H1 (cell line): ENCODE results near the gene POLG. TPM values are rescaled to one million over a fixed set of nuclear protein-coding genes. Genes with fewer than 3 reads are reported as not detected.

Experiments
- CTCF ChIA-PET: fragments of 300-600 bp; sonication (Branson Sonifier 250); formaldehyde crosslinking; loops from one replicate; lab custom pipeline; 2021; ENCODE audit not compliant: partially characterized antibody; lab: Charles Lee
- POLR2A ChIA-PET: fragments of 300-600 bp; sonication (Branson Sonifier 250); formaldehyde crosslinking; loops from one replicate; lab custom pipeline; 2021; ENCODE audit warnings: inconsistent platforms; ENCODE audit not compliant: partially characterized antibody; lab: Charles Lee
- DNase-seq, 2 experiments: peaks; one replicate each; pipeline versions ENCODE4 v3.0.0 to v3.0.0-alpha.2; 2010 to 2022; ENCODE audit warnings: low spot score in 2 of 2, low read depth in 1 of 2, mixed read lengths in 1 of 2
- FAIRE-seq: peaks from 2 replicates; lab custom pipeline; 2011; peaks lifted over from hg19 to GRCh38; lab: Jason Lieb, UNC
- H2AFZ ChIP-seq: 2 replicates; pipeline ENCODE4 v1.8.1; 2012; ENCODE audit warnings: low read length, inconsistent platforms
- H2AK5ac ChIP-seq: 2 replicates; pipeline ENCODE4 v1.6.1; 2013; ENCODE audit warnings: low read depth, low read length
- H2BK120ac ChIP-seq: replicated peaks from 2 replicates; pipeline ENCODE3; 2013; ENCODE audit warnings: low read depth, low read length, inconsistent platforms
- H2BK12ac ChIP-seq: 2 replicates; pipeline ENCODE4 v1.6.1; 2013; ENCODE audit warnings: low read depth, low read length
- H2BK15ac ChIP-seq: 2 replicates; pipeline ENCODE4 v1.6.1; 2013; ENCODE audit warnings: low read length
- H2BK20ac ChIP-seq: 2 replicates; pipeline ENCODE4 v1.6.1; 2013; ENCODE audit warnings: low read length
- H2BK5ac ChIP-seq: 2 replicates; pipeline ENCODE4 v1.6.1; 2013; ENCODE audit warnings: low read depth, low read length
- H3K14ac ChIP-seq: 2 replicates; pipeline ENCODE4 v1.6.1; 2013; ENCODE audit warnings: inconsistent platforms; ENCODE audit not compliant: insufficient read length
- H3K18ac ChIP-seq: 2 replicates; pipeline ENCODE4 v1.6.1; 2013; ENCODE audit warnings: low read length; ENCODE audit errors: extremely low read depth
- H3K23ac ChIP-seq: 2 replicates; pipeline ENCODE4 v1.6.1; 2013; ENCODE audit warnings: inconsistent platforms; ENCODE audit not compliant: insufficient read length
- H3K23me2 ChIP-seq: 2 replicates; pipeline ENCODE4 v1.6.1; 2013; ENCODE audit warnings: low read depth, low read length
- H3K27ac ChIP-seq: 2 replicates; pipeline ENCODE4 v1.6.1; 2011; ENCODE audit warnings: low read depth, low read length, inconsistent platforms
- H3K27me3 ChIP-seq, 4 experiments: replicated peaks in 1 of 4; 1 replicate in 1 of 4; 2 replicates in 3 of 4; pipeline versions ENCODE4 v1.6.1 to v1.8.1; 2011 to 2013; ENCODE audit warnings: low read length in 3 of 4, mild to moderate bottlenecking in 3 of 4, inconsistent platforms in 2 of 4, mixed read lengths in 2 of 4, moderate library complexity in 1 of 4; ENCODE audit not compliant: control insufficient read depth in 3 of 4, insufficient read depth in 3 of 4; ENCODE audit errors: extremely low read depth in 1 of 4
- H3K36me3 ChIP-seq, 4 experiments: 2 replicates each; pipeline versions ENCODE4 v1.6.1 to v1.8.1; 2011 to 2013; ENCODE audit warnings: mild to moderate bottlenecking in 4 of 4, low read length in 3 of 4, moderate library complexity in 2 of 4, control low read depth in 1 of 4, inconsistent platforms in 1 of 4; ENCODE audit not compliant: insufficient read depth in 4 of 4, control insufficient read depth in 2 of 4
- H3K4ac ChIP-seq: replicated peaks from 2 replicates; pipeline ENCODE3; 2013; ENCODE audit warnings: low read length, low read depth, mixed read lengths, inconsistent platforms; ENCODE audit not compliant: insufficient read length
- H3K4me1 ChIP-seq, 4 experiments: replicated peaks in 1 of 4; 1 replicate in 1 of 4; 2 replicates in 3 of 4; pipeline versions ENCODE4 v1.6.1 to v1.8.1; 2011 to 2013; ENCODE audit warnings: low read length in 3 of 4, inconsistent platforms in 2 of 4, mixed read lengths in 1 of 4; ENCODE audit not compliant: insufficient read depth in 4 of 4, control insufficient read depth in 3 of 4
- H3K4me2 ChIP-seq, 2 experiments: 2 replicates each; pipeline versions ENCODE4 v1.6.1 to v1.8.1; 2011 to 2013; ENCODE audit warnings: low read depth in 2 of 2, low read length in 2 of 2, control low read depth in 1 of 2, inconsistent platforms in 1 of 2, mild to moderate bottlenecking in 1 of 2; ENCODE audit not compliant: insufficient read depth in 1 of 2
- H3K4me3 ChIP-seq, 4 experiments: fragments of 200-600, 300-600 bp in 1 of 4; sonication (generic), shearing (Covaris generic), sonication (Bioruptor Twin) in 1 of 4; 2 replicates each; pipeline versions ENCODE4 v1.5.1 to v1.8.1; 2011 to 2016; ENCODE audit warnings: low read length in 4 of 4, low read depth in 3 of 4, control low read depth in 2 of 4, inconsistent platforms in 2 of 4, mild to moderate bottlenecking in 2 of 4, mixed read lengths in 1 of 4, moderate library complexity in 1 of 4; ENCODE audit not compliant: insufficient read depth in 2 of 4; ENCODE audit errors: extremely low read depth in 1 of 4
- H3K56ac ChIP-seq: replicated peaks from 2 replicates; pipeline ENCODE3; 2013; ENCODE audit warnings: low read depth, mild to moderate bottlenecking, mixed read lengths, low read length, inconsistent platforms; ENCODE audit not compliant: insufficient read length
- H3K79me1 ChIP-seq: 2 replicates; pipeline ENCODE4 v1.6.1; 2013; ENCODE audit warnings: low read depth, low read length, control low read depth
- H3K79me2 ChIP-seq, 2 experiments: 2 replicates each; pipeline versions ENCODE4 v1.6.1 to v1.8.1; 2012 to 2013; ENCODE audit warnings: low read length in 2 of 2, mild to moderate bottlenecking in 2 of 2, inconsistent platforms in 1 of 2; ENCODE audit not compliant: insufficient read depth in 2 of 2, control insufficient read depth in 1 of 2
- H3K9ac ChIP-seq, 4 experiments: replicated peaks in 1 of 4; 1 replicate in 1 of 4; 2 replicates in 3 of 4; pipeline versions ENCODE4 v1.6.1 to v1.8.1; 2011 to 2013; ENCODE audit warnings: low read depth in 3 of 4, low read length in 3 of 4, control low read depth in 2 of 4, mild to moderate bottlenecking in 2 of 4, moderate library complexity in 2 of 4, inconsistent platforms in 1 of 4; ENCODE audit errors: extremely low read depth in 1 of 4
- H3K9me3 ChIP-seq, 2 experiments: 2 replicates each; pipeline versions ENCODE4 v1.6.1 to v1.8.1; 2012 to 2013; ENCODE audit warnings: mild to moderate bottlenecking in 2 of 2, moderate library complexity in 2 of 2, control low read depth in 1 of 2, inconsistent platforms in 1 of 2, low read depth in 1 of 2, low read length in 1 of 2, mixed read lengths in 1 of 2; ENCODE audit not compliant: insufficient read depth in 2 of 2
- H4K20me1 ChIP-seq, 2 experiments: replicated peaks in 1 of 2; 2 replicates each; pipeline versions ENCODE3 to v1.8.1; 2011 to 2013; ENCODE audit warnings: inconsistent platforms in 2 of 2, low read length in 2 of 2, mild to moderate bottlenecking in 1 of 2; ENCODE audit not compliant: insufficient read depth in 2 of 2, control insufficient read depth in 1 of 2
- H4K5ac ChIP-seq: 2 replicates; pipeline ENCODE4 v1.6.1; 2013; ENCODE audit warnings: low read length, low read depth, mixed read lengths, inconsistent platforms; ENCODE audit not compliant: insufficient read length
- H4K8ac ChIP-seq: 2 replicates; pipeline ENCODE4 v1.8.0; 2013; ENCODE audit warnings: mild to moderate bottlenecking, moderate library complexity, low read length, inconsistent platforms; ENCODE audit not compliant: insufficient read depth; ENCODE audit errors: extremely low read depth
- H4K91ac ChIP-seq: replicated peaks from 2 replicates; pipeline ENCODE3; 2013; ENCODE audit warnings: low read length, mixed read lengths, inconsistent platforms; ENCODE audit not compliant: insufficient read length
- BACH1 ChIP-seq: IDR thresholded peaks from 2 replicates; pipeline ENCODE4 v1.6.1; 2012; ENCODE audit warnings: low read length, improper control_type of control experiment
- EGR1 ChIP-seq: IDR thresholded peaks from 2 replicates; pipeline ENCODE4 v1.6.1; 2011; ENCODE audit warnings: low read depth, low read length, borderline replicate concordance
- EZH2 ChIP-seq: fragments of 200-600 bp; sonication (generic); IDR thresholded peaks from 2 replicates; pipeline ENCODE4 v1.7.1; 2012; ENCODE audit warnings: low read depth, mild to moderate bottlenecking, moderate library complexity, low read length, inconsistent platforms; ENCODE audit not compliant: severe bottlenecking
- SIRT6 ChIP-seq: IDR thresholded peaks from one replicate; pipeline ENCODE4 v1.7.1; 2012; ENCODE audit warnings: low read length, inconsistent platforms
- SP1 ChIP-seq: IDR thresholded peaks from 2 replicates; pipeline ENCODE4 v1.6.1; 2011; ENCODE audit warnings: low read depth, low read length
- SP4 ChIP-seq: IDR thresholded peaks from 2 replicates; pipeline ENCODE4 v1.6.1; 2012; ENCODE audit warnings: low read length, inconsistent platforms
- SRF ChIP-seq: IDR thresholded peaks from 2 replicates; pipeline ENCODE4 v1.6.1; 2011; ENCODE audit warnings: mild to moderate bottlenecking, low read depth, low read length, moderate library complexity
- TAF7 ChIP-seq: optimal IDR thresholded peaks from 2 replicates; pipeline ENCODE3; 2011; ENCODE audit warnings: low read depth, mild to moderate bottlenecking, inconsistent platforms, low read length, moderate library complexity, borderline replicate concordance
- WGBS, 2 experiments: shearing (Covaris generic) in 1 of 2; methylation state at CpG; one replicate each; pipeline versions ENCODE4 v1.1.6 to v1.1.7; 2013 to 2015; ENCODE audit warnings: low lambda C conversion rate in 2 of 2, mixed read lengths in 2 of 2, inconsistent platforms in 1 of 2, low coverage in 1 of 2, missing lambda C conversion rate in 1 of 2; ENCODE audit not compliant: insufficient replicate concordance in 2 of 2, insufficient coverage in 1 of 2, insufficient read length in 1 of 2; ENCODE audit errors: extremely low coverage in 1 of 2, missing lambda C conversion rate in 1 of 2; 5-methylcytosine and 5-hydroxymethylcytosine counted together
- long read RNA-seq, 2 experiments: library from RNA in 1 of 2; library from capped mRNA in 1 of 2; stranded (forward); transcript quantifications; one replicate each; pipeline ENCODE4 v2.0.0, GENCODE V29; 2021; ENCODE audit warnings: inconsistent platforms in 1 of 2
- polyA minus RNA-seq, 3 experiments: library from RNA; depleted of rRNA, polyadenylated mRNA; stranded (reverse); fragments of >200 nt; gene quantifications; 1 replicate in 2 of 3; 2 replicates in 1 of 3; pipeline ENCODE4 v1.2.3, GENCODE V29; 2011
- polyA plus RNA-seq, 7 experiments: library from polyadenylated mRNA; depleted of rRNA in 3 of 7; stranded (reverse) in 5 of 7; unstranded in 2 of 7; fragments of >200 nt in 5 of 7; fragments of 200-250 nt in 2 of 7; gene quantifications; 1 replicate in 5 of 7; 2 replicates in 1 of 7; 4 replicates in 1 of 7; pipeline versions ENCODE4 v1.2.1 to v1.2.3, GENCODE V29; 2011 to 2013; ENCODE audit warnings: missing spikeins in 2 of 7, mixed read lengths in 2 of 7
- total RNA-seq: library from RNA; stranded (reverse); fragmentation: NEBNext Ultra II Directional; extraction: Animal tissue kit (Norgen Biotek cat#: 25700); gene quantifications from 2 replicates; pipeline ENCODE4 v1.2.1, GENCODE V29; 2021

POLG gene
- total RNA-seq (52.3 and 53.4 TPM in 2 replicates), polyA plus RNA-seq (2011; rRNA removed) (14.8 and 27.1 TPM in 2 replicates), polyA minus RNA-seq (2011; rRNA and poly(A)+ RNA removed) (23.1 and 50.9 TPM in 2 replicates)
- polyA plus RNA-seq (2011; cell fraction: cytosol; rRNA removed): 38.0 TPM
- polyA plus RNA-seq (2011; cell fraction: nucleus; rRNA removed): 124 TPM
- 40.8 to 48.7 TPM (median 46.6 TPM) in 4 replicates for polyA plus RNA-seq (2012, experiment 1 of 2)
- 34.4 TPM for polyA plus RNA-seq (2012, experiment 2 of 2)
- 24.0 TPM for polyA plus RNA-seq (2013, experiment 1 of 2)
- polyA plus RNA-seq (2013, experiment 2 of 2): 21.0 TPM
- 41.5 TPM for polyA minus RNA-seq (2011; cell fraction: cytosol; rRNA and poly(A)+ RNA removed)
- 106 TPM for polyA minus RNA-seq (2011; cell fraction: nucleus; rRNA and poly(A)+ RNA removed)
- long read RNA-seq, experiment 1, partial matches to known transcripts: 21 of 32 reads
- long read RNA-seq, experiment 1, other reads (novel, unspliced or antisense): 10 of 32 reads
- long read RNA-seq, experiment 2, partial matches to known transcripts: 9 of 9 reads
- long read RNA-seq, experiment 2, other reads (novel, unspliced or antisense): 0 of 9 reads

DNA sequence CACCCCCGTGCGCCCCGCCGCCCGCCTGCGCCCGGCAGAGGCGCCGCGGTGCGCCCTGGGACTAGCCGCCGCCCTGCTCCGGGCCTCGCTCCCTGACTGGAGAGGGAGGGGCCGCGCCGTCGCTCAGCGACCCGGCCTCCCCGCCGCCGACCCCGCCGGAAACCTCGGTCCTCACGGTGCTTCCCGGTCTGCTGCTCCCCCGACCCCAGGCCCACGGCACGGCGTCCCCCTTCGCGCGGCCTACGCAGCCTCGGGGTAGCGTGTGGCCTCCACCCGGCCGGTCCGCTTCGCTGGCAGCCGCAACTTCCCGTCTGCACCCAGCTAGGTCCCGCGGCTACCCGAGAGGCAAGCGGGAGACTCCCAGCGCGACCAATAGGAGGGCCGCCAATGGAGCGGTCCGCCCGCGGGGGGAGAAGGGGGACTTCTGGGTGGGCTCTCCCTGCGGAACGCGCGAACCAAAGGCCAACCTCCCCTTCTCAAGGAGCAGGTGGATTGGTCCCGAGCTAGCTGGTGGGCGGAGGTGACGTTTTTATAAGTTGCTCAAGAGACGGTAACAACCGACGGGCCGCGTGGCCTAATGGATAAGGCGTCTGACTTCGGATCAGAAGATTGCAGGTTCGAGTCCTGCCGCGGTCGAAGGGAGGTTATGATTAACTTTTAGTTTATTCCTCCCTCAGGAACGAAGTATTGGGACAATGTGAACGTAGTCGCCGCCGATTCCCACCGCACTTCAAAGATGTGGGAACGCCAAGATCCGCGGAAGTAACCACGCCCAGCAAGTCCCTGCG is at the start of gene POLG:
Gene POLG, minus strand, starts transcription at position 315 of the 788 bp plus-strand sequence. CDS start 1,070 bp downstream, outside the sequence.
- 1% methylated on average over 41 of the region's 85 CpGs; no CpG with 5 or more reads in 1 of the 2 experiments for WGBS, 2 experiments
- CTCF ChIA-PET: interaction anchor here (1.2 to 6.3 kb wide), 6 partner anchors 9 to 43 kb away, joined by 3 to 54 read pairs (median 12); no protein-coding TSS in a partner anchor
- TF ChIP-seq EGR1 (peak; percentile 95), SIRT6 (no peak), SRF (no peak), SP1 (peak; percentile 88), BACH1 (no peak; the same call in 1 of the 2 replicates), EZH2 (peak; percentile 13), TAF7 (peak; percentile 93), SP4 (peak; percentile 29; the same call in 1 of the 2 replicates)

More for the DNA sequence above, at the start of gene POLG:
- Histone ChIP-seq H4K20me1 (peaks cover 3 to 16% of the 10 kb centered on the region in 2 experiments), H3K14ac (no peak within 1 kb of the TSS), H4K91ac (peak within 1 kb of the TSS; percentile 14), H2BK15ac (peak within 1 kb of the TSS; percentile 40; the same call in 1 of the 2 replicates), H2BK5ac (peak within 1 kb of the TSS; percentile 85; the same call in 1 of the 2 replicates), H4K5ac (peak within 1 kb of the TSS; percentile 79), H3K23me2 (peaks cover 9% of the 10 kb centered on the region), H3K36me3 (peaks cover 22 to 31% (median 28%) of the 10 kb centered on the region in 4 experiments), H2BK120ac (no peak within 1 kb of the TSS), H3K9me3 (no peaks in the 10 kb centered on the region), H3K27me3 (no peaks in the 10 kb centered on the region; a peak in 1 of 7 replicates), H2AFZ (peak within 1 kb of the TSS; percentile 93), H3K4ac (no peak within 1 kb of the TSS), H3K4me1 (peaks cover 0 to 16% (median 3%) of the 10 kb centered on the region in 4 experiments; a peak in 4 of 7 replicates), H3K4me3 (peak within 1 kb of the TSS; percentile 79 to 93 (median 86)), H3K23ac (no peak within 1 kb of the TSS), H4K8ac (peak within 1 kb of the TSS; percentile 93), H3K9ac (peak within 1 kb of the TSS; percentile 34 to 97 (median 89)), H2AK5ac (no peak within 1 kb of the TSS), H3K27ac (peak within 1 kb of the TSS; percentile 85), H3K56ac (peak within 1 kb of the TSS; percentile 74), H2BK20ac (no peak within 1 kb of the TSS), H3K4me2 (peak within 1 kb of the TSS; percentile 75 to 95), H3K79me2 (peaks cover 0 to 21% of the 10 kb centered on the region in 2 experiments; a peak in 2 of 4 replicates), H2BK12ac (peak within 1 kb of the TSS; percentile 19; the same call in 1 of the 2 replicates), H3K18ac (peak within 1 kb of the TSS; percentile 86), H3K79me1 (peaks cover 8% of the 10 kb centered on the region)
- FAIRE-seq: peak; percentile 55
- peak; percentile 98 to 99 for DNase-seq
- POLR2A ChIA-PET: interaction anchor here (1.0 to 20.0 kb wide), 5 partner anchors 12 to 81 kb away, joined by 3 to 250 read pairs (median 5); no protein-coding TSS in a partner anchor
